Cerebellar nuclear complex (tissue), 1 donor: ENCODE measurements around the gene INSIG1.

Experiments
- DNase-seq, 2 experiments: peaks; one replicate each; lab custom pipeline; 2025; lab: John Stamatoyannopoulos, UW

Gene INSIG1

GRCh38 chr7:155349601-155350331 lies 52.1 kb downstream of the INSIG1 start:
- no peak for DNase-seq

DNA sequence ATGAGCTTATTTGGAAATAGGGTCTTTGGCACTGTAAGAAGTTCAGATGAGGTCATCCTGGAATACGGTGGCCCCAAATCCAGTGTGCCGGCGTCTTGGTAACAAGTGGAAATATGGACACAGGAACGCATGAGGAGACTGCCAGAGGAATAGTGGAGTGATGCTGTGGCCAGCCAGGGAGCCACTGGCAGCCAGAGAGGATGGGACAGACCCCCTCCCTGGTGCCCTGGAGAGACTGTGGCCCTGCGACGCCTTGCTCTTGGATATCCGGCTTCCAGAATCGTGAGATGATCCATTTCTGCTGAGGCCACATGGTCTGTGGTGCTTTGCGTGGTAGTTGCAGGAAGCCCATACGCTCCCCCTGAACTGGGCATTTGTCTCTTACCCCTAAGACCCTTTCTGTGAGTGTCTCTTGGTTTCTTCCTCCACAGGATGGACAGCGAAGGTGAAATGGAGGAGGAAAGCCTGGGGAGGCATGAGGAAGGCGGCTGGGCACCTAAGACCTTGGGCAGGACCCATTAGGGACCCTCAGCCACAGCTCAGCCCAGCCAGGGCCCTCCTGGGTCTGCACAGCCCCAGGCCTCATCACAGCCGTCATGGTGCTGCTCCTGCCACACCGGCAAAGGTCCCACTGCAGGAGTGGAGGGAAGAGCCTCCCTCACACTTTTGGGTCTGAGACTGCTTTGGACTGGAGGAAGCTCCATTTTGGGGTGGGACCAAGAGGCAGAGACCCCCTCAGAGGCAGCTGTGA lies 53.6 kb downstream of the INSIG1 start:
- no peak for DNase-seq

GRCh38 chr7:155352076-155352752 lies 54.5 kb downstream of the INSIG1 start:
- no peak for DNase-seq

DNA sequence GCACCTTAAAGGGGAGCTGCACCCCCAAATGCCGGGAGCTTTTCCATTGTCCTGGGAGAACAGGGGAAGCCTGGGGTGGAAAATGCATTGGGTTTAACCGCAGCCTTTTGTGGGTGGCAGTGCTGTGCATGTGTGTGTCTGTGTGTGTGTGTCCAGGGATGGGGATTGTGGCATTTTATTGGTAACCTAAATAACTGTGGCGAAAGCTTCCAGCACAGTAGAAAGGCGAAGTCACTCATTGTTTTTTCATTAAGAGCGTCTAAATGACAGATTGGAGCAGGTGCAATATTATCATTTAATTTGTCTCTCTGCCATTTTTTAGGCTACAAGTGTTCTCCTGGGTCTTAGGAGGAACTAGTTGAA lies 55.1 kb downstream of the INSIG1 start:
- no peak for DNase-seq

- DNase-seq = no peak
These were observed 55.7 kb downstream of the INSIG1 start for GRCh38 chr7:155353256-155353897.

GRCh38 chr7:155354371-155355048 lies 56.8 kb downstream of the INSIG1 start:
- DNase-seq = no peak

DNA sequence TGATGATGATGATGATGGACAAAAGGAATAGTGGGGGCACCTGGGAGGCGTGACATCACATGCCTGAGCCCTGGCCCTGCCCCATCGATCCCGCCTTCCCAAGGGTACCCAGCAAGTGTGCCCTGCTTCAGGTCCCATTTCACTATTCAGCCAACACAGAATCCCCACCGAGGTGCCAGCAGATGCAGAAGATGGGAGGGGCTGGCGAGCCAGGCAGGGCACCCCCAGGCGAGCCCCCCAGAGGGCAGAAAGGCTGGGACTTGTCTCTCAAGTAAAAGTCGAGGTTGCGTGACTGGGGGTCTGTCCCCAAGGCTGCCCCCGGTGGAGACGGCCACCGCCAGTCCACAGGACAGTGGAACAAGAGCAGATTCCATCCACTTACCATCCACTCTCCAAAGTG lies 57.5 kb downstream of the INSIG1 start:
- no peak for DNase-seq

GRCh38 chr7:155355745-155356144 lies 58.1 kb downstream of the INSIG1 start:
- DNase-seq = no peak

GRCh38 chr7:155356323-155357105 lies 58.8 kb downstream of the INSIG1 start:
- no peak for DNase-seq

DNA sequence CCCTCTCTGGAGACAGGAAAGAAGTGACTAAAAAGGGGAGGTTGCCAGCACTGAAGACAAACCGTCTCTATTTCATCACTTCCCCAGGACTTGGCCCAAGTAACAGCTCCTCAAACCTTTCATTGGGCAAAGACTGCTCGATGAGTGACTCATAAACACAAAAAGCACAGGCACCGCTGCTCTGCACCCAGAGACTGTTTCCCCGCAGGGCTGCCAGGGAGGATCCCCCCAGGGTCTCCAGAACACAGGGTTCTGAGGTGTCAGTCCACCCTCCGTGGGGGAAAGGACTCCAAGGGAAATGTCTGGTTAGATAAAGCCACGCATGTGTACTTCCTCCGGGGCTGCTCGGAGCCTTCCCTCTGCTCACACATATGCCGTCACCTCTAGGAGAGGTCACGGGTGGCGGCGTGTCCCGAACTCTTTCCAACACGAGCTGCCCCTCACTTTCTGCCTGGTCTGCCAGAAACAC lies 59.9 kb downstream of the INSIG1 start:
- no peak for DNase-seq

DNA sequence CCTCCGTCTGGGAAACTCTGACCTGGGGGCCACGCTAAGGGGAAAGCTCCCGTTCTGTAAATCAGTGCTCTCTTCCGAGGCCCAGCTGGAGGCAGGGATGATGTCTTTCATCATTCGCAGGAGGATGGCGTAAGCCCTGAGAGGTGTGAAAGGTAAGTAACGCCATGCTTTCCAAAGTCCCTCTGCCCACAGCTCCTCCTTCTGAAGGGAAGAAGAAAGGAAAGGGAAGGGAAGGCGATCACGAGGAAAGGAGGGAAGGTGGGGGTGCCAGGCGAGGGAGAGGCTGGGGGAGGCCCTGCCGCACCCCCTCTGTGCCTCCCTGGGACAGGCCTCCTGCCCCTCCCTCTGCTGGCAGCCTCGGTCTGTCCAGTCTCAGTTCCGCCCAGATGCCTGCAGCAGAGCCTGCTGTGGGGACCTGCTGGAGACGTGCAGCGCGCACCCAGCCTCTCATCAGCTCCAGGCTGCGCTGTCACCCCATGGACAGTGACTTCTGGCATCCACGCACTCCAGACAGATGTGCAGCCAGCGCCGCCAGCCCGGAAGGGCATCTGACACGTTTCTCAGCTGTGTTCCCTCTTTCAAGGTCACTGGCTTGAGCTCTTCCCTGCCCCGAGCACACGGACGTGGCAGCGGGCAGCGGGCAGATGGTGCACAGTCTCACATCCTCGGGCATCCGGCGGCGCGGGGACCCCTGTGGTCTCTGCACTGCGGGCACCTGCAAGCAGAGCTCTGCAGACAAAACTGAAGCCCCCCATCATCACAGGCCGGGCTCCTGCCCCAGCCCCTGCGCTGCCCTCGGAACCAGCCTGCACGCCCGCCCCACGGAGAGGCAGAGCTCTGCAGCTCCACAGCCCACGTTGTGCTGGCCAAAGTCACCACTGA lies 60.6 kb downstream of the INSIG1 start:
- DNase-seq = no peak

DNA sequence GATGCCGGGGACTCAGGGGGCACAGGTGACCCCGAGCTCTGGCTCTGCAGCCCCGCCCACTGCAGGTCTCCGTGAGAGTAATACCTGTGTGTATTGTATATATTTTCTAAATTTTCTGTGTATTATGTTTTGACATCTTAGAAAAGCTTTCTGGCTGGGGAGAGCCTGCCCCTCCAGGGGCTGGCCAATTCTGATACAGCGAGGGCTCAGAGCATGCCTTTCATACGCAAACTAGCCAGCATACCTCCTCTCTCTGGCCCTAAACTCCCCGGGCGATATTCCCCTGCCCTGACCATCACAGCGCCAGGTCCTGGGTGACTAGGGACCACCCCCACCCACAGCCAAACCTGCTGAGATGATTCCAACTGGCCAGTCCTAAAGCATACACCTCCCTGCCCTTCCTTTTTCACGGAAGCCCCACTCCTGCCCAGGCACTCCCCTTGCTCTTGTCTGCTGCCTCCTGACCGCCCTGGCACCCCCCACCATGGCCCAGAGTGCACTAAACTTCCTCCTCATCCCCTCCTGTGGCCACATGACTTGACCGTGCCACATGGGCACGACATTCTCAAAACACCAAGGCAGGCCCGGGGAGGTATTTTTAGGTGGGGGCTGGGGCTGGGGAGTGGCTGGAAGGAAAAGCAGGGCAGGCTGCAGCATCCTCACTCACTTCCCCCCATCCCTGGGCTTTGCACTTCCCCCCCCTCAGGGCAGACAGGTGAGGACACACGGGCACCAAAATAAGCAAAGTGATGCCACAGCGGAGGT lies 61.5 kb downstream of the INSIG1 start:
- DNase-seq = no peak
